Endometrial microvascular endothelial cells (primary cell): ENCODE results near the gene AMPD3. TPM values are rescaled to one million over a fixed set of nuclear protein-coding genes. Genes with fewer than 3 reads are reported as not detected.

Experiments
- in situ Hi-C: cut with HindIII; loops from 2 replicates; pipeline ENCODE4 v1.10.0; 2017; ENCODE audit warnings: low sequenced_read_pairs, low pct_unique_long_range_greater_than_20kb; ENCODE audit errors: inconsistent ontology term
- total RNA-seq: library from RNA; depleted of rRNA; stranded (reverse); fragments of >200 nt; gene quantifications from one replicate; pipeline ENCODE4 v1.2.3, GENCODE V29; 2015; ENCODE audit errors: inconsistent ontology term

The AMPD3 gene
- total RNA-seq: 4.7 TPM

DNA sequence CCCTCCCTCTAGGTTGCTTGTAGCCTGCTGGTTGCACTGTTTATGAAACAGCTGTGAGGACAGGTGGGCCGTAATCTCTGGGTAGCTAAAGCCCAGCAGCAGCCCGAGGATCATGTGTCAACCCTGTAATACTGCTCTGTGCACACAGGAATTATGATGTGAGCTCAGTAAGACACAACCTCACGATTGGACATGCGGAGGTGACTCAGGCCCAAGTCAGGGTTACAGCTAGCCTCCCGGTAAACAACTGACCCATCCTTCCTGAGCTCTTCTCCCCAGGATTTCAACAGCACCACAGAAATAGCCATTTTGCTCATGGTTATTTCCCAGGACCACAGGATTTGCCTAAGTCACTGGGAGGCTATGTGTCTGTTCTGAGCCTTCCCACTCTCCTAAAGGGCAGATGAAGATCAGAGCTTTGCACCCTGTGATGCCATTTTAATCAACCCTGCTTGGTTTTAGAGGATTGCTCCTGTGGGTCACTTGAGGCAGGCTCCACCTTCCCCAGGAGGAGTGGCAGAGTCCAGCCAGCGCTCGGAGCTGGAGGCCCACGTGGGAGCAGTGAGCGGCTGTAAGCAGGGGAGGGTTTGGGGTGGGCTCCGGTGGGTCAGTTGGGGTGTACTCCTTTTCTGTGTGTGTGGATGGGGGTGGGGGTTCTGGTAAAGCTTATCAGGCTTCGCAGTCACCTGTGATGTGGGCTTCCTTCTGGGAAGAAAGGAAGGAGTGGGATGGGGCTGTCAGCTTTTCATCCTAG is at the start of gene AMPD3:
Gene AMPD3, plus strand, starts transcription at position 387 of the 754 bp plus-strand sequence. CDS start 6,256 bp downstream, outside the sequence.
- in situ Hi-C loops: no loop called here

DNA sequence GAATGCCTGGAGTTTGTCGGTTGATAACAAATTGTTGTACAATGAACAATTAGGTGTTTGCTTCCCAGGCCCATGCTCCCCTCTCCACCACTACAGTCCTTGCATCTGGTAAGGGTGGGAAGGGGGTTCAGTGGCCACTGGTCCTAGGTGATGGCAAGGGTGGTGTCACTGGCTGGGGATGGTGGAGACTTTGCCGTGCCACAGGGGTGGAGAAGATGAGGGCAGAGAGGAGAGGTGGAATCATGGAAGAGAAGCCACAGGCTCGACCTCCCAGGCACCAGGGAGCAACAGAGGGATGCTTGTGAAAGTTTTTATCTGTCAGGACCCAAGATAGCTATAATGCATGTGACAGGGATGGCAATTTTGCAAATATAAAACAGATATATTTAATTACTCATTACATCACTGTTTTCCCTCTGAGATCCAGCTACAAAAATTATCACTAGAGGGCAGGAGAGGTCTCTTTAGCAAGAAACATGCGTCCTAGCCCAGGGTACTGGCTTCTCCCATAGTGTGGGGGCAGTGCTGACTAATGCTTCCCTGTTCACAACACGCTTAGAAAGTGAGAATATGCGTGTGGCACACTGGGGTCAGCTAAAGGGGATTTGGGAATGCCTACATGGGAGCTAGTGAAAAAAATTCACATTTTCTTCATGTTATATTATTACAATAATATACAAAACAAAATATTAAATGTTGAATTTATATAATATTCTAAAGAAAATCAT is 49.0 kb upstream of the AMPD3 start:
- in situ Hi-C loops: no loop called here

DNA sequence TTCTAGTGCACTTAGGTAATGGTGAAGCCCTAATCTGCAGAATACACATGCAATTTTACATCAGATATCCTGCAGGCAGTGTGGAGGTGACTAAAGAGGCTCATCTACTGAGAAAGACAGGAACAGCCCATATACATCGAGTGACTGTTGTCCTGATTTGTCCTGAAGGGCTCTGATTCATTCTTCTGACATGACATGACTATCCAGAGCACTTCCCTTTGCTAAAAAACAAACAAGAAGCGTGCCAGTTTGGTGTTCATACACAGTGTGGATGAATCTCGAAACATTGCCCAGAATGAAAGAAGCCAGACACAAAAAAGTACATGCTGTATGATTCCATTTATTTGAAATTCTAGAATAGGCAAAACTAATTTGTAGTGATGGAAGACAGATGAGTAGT is 48.0 kb upstream of the AMPD3 start:
- in situ Hi-C loops: no loop called here

- in situ Hi-C loops: no loop called here
These were observed 47.0 kb upstream of the AMPD3 start for GRCh38 chr11:10407749-10408685.

DNA sequence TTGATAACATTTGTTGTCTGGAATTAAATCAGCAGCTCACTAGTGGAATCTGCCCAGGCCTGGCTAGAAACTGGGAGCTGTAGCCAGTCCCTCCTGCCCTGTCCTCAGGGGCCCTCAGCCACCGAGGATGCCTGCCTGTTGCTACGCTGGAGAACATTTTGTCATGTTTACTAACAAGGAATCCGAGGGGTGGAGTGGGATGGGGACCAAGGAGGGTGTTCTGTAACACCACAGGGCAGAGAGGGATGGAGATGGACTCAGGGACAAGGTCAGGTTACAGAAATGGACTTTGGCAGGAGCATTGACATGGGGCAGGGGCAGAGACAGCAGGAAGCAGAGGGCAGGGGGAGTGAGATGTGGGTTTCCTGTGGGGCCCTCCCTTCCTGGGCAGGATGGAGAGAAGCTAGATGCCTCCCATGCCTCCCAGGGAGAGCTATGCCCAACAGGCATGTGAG is 45.8 kb upstream of the AMPD3 start:
- in situ Hi-C loops: no loop called here

GRCh38 chr11:10410106-10410843 is 44.8 kb upstream of the AMPD3 start:
- in situ Hi-C loops: no loop called here

GRCh38 chr11:10410844-10411200 is 44.2 kb upstream of the AMPD3 start:
- in situ Hi-C loops: no loop called here

- in situ Hi-C loops: no loop called here
These were observed 42.8 kb upstream of the AMPD3 start for GRCh38 chr11:10412266-10412665.

DNA sequence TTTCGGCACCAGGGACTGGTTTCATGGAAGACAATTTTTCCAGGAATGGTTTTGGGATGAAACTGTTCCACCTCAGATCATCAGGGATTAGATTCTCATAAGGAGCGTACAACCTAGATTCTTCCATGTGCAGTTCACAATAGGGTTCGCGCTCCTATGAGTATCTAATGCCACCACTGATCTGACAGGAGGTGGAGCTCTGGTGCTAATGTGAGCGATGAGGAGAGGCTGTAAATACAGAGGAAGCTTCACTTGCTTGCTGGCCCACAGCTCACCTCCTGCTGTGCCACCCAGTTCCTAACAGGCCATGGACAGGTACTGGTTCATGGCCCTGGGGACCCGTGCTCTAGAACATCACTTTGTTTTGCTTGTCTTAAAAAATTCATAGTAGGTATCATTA is 41.8 kb upstream of the AMPD3 start:
- in situ Hi-C loops: no loop called here

DNA sequence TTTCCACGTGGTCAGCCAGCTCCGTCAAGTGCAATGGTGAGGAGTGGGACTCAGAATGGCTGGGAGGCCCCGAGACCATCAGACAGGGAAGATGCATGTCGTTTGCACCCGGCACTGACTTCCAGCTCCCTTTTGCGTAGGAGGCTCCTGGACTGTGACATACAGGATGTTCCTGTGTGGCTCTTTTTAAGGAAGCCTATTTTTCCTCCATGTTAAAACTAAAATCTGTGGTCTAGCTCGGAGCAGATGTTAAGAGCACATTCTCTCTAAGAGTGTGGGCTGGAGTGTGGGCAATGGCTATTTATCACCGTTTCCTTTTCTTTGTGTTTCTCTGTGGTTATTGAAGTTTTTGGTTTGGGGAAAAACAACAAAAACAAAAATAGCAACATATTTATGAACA is 40.9 kb upstream of the AMPD3 start:
- in situ Hi-C loops: no loop called here

GRCh38 chr11:10414659-10415058 is 40.4 kb upstream of the AMPD3 start:
- in situ Hi-C loops: no loop called here

DNA sequence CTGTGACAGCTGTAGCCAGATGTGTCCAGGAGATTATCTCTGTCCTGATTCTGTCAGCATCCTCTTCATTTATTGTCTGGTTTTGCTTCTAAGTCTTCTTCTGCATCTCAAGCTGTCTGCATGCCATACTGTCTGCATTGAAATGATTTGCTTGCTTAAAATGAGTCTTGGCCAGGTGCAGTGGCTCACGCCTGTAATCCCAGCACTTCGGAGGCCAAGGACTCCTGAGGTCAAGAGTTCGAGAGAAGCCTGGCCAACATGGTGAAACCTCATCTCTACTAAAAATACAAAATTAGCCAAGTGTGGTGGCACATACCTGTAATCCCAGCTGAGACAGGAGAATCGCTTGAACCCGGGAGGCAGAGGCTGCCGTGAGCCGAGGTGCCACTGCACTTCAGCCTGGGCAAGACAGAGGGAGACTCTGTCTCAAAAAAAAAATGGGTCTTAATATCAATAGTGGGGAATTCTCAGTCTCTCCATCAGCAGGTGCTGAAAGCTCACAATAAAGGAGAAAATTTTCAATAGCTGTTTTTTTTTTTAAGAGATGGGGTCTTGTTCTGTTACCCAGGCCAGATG is 39.2 kb upstream of the AMPD3 start:
- in situ Hi-C loops: no loop called here

GRCh38 chr11:10418259-10418949 is 36.7 kb upstream of the AMPD3 start:
- in situ Hi-C loops: no loop called here

- in situ Hi-C loops: no loop called here
These were observed 36.1 kb upstream of the AMPD3 start for GRCh38 chr11:10418950-10419310.

- in situ Hi-C loops: no loop called here
These were observed 28.6 kb upstream of the AMPD3 start for GRCh38 chr11:10426475-10426874.

GRCh38 chr11:10428453-10428852 is 26.6 kb upstream of the AMPD3 start:
- in situ Hi-C loops: no loop called here

GRCh38 chr11:10429526-10429925 is 25.5 kb upstream of the AMPD3 start:
- in situ Hi-C loops: no loop called here

DNA sequence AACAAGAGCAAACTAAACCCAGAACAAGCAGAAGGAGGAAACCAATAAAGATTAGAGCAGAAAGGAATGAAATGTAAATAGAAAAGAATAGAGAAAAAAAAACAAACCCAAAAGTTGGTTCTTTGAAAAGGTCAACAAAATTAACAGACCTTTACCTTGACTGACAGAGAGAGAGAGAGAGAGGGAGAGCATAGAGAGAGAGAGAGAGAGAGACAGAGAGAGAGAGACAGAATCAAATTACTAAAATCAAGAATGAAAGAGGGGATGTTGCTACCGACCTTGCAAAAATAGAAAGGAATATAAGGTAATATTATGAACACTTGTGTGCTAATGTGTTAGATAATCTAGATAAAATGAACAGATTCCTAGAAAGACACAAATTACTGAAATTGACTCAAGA is 22.6 kb upstream of the AMPD3 start:
- in situ Hi-C loops: no loop called here
